ENCODE results near the gene TGFBR1. TPM values are rescaled to one million over a fixed set of nuclear protein-coding genes. Genes with fewer than 3 reads are reported as not detected.

TGFBR1 gene
- total RNA-seq, 4 donors from 2014 or later, result 20.2 to 34.3 (median 25.6) TPM

GRCh38 chr9:99143655-99144054, 38.7 kb downstream of the TGFBR1 start:
- intact Hi-C loops (cut with DNase I), result loop anchor here (5.0 kb wide), 1 partner anchor 146 kb away; no protein-coding TSS in a partner anchor
- H3K36me3 ChIP-seq, result peaks cover 0 to 89% (median 10%) of the 10 kb centered on the region in 3 donors
- DNase-seq, result no peak
- H3K4me1 ChIP-seq, result peaks cover 0 to 6% (median 0%) of the 10 kb centered on the region in 3 donors
- 82 to 90% methylated on average over 3 of the region's 3 CpGs for WGBS, 2 donors
- no peaks in the 10 kb centered on the region for H3K27me3 ChIP-seq
- H3K4me3 ChIP-seq, result no peak overlapping the region
- TF ChIP-seq CTCF (IDR thresholded peaks at IDR 0.05), result no peak
- TF ChIP-seq POLR2A (IDR thresholded peaks at IDR 0.05), result no peak
- no peaks in the 10 kb centered on the region for H3K9me3 ChIP-seq
- no peak overlapping the region for H3K27ac ChIP-seq

GRCh38 chr9:99144966-99145365, 40.1 kb downstream of the TGFBR1 start:
- no peaks in the 10 kb centered on the region for H3K9me3 ChIP-seq
- H3K27me3 ChIP-seq, result no peaks in the 10 kb centered on the region
- H3K4me1 ChIP-seq, result peaks cover 0 to 6% (median 0%) of the 10 kb centered on the region in 3 donors
- 82 to 86% methylated on average over 4 of the region's 4 CpGs for WGBS, 2 donors
- TF ChIP-seq CTCF (IDR thresholded peaks at IDR 0.05), result no peak
- intact Hi-C loops (cut with DNase I), result loop anchor here (5.0 kb wide), 1 partner anchor 148 kb away; no protein-coding TSS in a partner anchor
- no peak for DNase-seq
- peaks cover 0 to 89% (median 10%) of the 10 kb centered on the region in 3 donors for H3K36me3 ChIP-seq
- H3K27ac ChIP-seq, result no peak overlapping the region
- H3K4me3 ChIP-seq, result no peak overlapping the region

DNA sequence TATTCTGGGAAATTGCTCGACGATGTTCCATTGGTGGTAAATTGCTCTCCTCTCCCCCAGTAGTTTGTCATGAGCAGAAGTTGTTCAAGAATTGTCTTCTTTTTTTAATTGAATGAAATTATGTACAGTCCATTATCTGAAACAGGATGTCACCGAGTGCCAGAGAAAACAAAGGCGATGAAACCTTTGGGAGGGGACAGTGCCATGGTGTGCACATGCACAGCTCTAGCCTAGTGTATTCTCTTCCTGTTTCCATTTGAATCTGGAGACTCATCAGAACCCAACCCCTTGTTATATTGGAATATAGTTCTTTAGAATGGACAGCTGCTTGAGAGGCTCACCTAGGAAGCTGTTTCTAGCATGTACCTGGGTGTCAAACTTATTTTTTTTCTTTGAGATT, 41.7 kb downstream of the TGFBR1 start:
- no peaks in the 10 kb centered on the region for H3K27me3 ChIP-seq
- no peaks in the 10 kb centered on the region for H3K4me1 ChIP-seq
- H3K9me3 ChIP-seq, result no peaks in the 10 kb centered on the region
- TF ChIP-seq POLR2A (IDR thresholded peaks at IDR 0.05) (no peak), CTCF (IDR thresholded peaks at IDR 0.05) (no peak)
- no peak overlapping the region for H3K4me3 ChIP-seq
- peaks cover 0 to 96% (median 10%) of the 10 kb centered on the region in 3 donors for H3K36me3 ChIP-seq
- intact Hi-C loops (cut with DNase I), result no loop called here
- H3K27ac ChIP-seq, result no peak overlapping the region
- 84 to 86% methylated on average over 4 of the region's 4 CpGs for WGBS, 2 donors
- no peak for DNase-seq

DNA sequence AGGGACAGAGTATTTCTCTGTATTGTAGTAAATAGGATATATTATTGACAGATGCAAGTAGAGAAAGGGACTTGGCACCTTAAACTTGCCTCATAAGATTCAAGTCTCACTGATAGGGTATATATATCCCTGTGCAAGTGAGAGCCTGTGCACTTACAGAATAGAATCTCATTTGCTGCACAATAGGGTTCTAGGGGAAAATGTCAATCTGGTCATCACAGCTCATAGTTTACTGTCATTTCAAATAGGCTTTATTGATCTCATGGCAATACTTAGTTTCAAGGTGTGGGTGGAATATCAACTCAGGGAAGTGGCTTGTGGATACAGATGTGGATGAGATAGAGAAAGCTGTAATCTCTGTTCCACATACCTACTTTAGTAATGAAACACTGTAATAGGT, 42.3 kb downstream of the TGFBR1 start:
- H3K27ac ChIP-seq, result no peak overlapping the region
- TF ChIP-seq POLR2A (IDR thresholded peaks at IDR 0.05), result no peak
- H3K27me3 ChIP-seq, result no peaks in the 10 kb centered on the region
- intact Hi-C loops (cut with DNase I), result no loop called here
- peaks cover 0 to 96% (median 10%) of the 10 kb centered on the region in 3 donors for H3K36me3 ChIP-seq
- H3K9me3 ChIP-seq, result no peaks in the 10 kb centered on the region
- DNase-seq, result no peak
- no peaks in the 10 kb centered on the region for H3K4me1 ChIP-seq
- no peak overlapping the region for H3K4me3 ChIP-seq

- H3K27me3 ChIP-seq, result no peaks in the 10 kb centered on the region
- no peak overlapping the region for H3K27ac ChIP-seq
- no peak for DNase-seq
- intact Hi-C loops (cut with DNase I), result no loop called here
- TF ChIP-seq CTCF (IDR thresholded peaks at IDR 0.05) (no peak), POLR2A (IDR thresholded peaks at IDR 0.05) (no peak)
- 79 to 86% methylated on average over 8 of the region's 8 CpGs for WGBS, 2 donors
- peaks cover 0 to 70% (median 0%) of the 10 kb centered on the region in 3 donors for H3K36me3 ChIP-seq
- H3K9me3 ChIP-seq, result no peaks in the 10 kb centered on the region
- no peak overlapping the region for H3K4me3 ChIP-seq
- H3K4me1 ChIP-seq, result no peaks in the 10 kb centered on the region
These were observed 45.7 kb downstream of the TGFBR1 start for GRCh38 chr9:99150451-99151171.
